ENCODE data around the gene EDAR.

DNA sequence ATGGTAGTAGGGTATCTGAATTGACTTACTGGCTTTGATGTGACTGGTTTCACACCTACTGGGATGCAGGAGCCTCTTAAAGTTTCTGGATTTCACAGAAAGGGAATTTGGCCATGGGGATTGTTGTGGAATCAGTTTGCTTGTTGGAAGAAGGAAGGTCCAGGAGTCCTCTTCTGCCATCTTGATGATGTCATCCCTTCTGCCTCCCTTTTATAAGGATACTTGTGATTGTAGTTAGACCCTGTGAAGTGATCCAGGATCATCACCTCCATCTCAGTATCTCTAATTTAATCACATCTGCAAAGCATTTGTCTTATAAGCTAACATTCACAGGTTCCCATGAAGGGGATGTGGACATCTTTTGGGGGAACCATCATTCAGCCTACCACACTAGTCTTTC is 123.0 kb downstream of the EDAR start:
- no peak for TF ChIP-seq EZH2 (IDR thresholded peaks at IDR 0.05; ENCODE audit: borderline replicate concordance, low read length)
- TF ChIP-seq, protein P1, sequence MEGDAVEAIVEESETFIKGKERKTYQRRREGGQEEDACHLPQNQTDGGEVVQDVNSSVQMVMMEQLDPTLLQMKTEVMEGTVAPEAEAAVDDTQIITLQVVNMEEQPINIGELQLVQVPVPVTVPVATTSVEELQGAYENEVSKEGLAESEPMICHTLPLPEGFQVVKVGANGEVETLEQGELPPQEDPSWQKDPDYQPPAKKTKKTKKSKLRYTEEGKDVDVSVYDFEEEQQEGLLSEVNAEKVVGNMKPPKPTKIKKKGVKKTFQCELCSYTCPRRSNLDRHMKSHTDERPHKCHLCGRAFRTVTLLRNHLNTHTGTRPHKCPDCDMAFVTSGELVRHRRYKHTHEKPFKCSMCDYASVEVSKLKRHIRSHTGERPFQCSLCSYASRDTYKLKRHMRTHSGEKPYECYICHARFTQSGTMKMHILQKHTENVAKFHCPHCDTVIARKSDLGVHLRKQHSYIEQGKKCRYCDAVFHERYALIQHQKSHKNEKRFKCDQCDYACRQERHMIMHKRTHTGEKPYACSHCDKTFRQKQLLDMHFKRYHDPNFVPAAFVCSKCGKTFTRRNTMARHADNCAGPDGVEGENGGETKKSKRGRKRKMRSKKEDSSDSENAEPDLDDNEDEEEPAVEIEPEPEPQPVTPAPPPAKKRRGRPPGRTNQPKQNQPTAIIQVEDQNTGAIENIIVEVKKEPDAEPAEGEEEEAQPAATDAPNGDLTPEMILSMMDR (IDR thresholded peaks at IDR 0.05; ENCODE audit: low read length): no peak
